Right cardiac atrium (tissue), 5 donors: ENCODE results near the gene ORAI1. TPM values are rescaled to one million over a fixed set of nuclear protein-coding genes. Genes with fewer than 3 reads are reported as not detected.
"Not testable (repeated sequence)": the region's sequence is repeated elsewhere in the genome, so short reads cannot be mapped to it uniquely, and the experiment has no call there.

ENCODE experiments used
- ATAC-seq, 2 donors: fragments of 200-7000 bp; cut with Tn5 transposase; one replicate each; pipeline versions ENCODE4 v1.8.0 to v1.9.1; 2020; ENCODE audit warnings: moderate library complexity in 2 of 2, mild to moderate bottlenecking in 1 of 2
- DNase-seq, 3 donors: peaks; one replicate each; pipeline ENCODE4 v3.0.0-alpha.2; 2020
- H3K27ac ChIP-seq: one replicate; pipeline ENCODE4 v1.5.1; 2013; ENCODE audit warnings: mild to moderate bottlenecking, low read length, control low read depth, moderate library complexity
- H3K27me3 ChIP-seq: one replicate; pipeline ENCODE4 v1.6.1; 2013; ENCODE audit not compliant: control insufficient read depth, insufficient read depth
- H3K4me1 ChIP-seq: one replicate; pipeline ENCODE4 v1.6.1; 2013; ENCODE audit warnings: low read length; ENCODE audit not compliant: control insufficient read depth, insufficient read depth
- H3K4me3 ChIP-seq: one replicate; pipeline ENCODE4 v1.5.1; 2013; ENCODE audit warnings: low read length, control low read depth
- H3K9me3 ChIP-seq: one replicate; pipeline ENCODE4 v1.6.1; 2013; ENCODE audit warnings: low read length; ENCODE audit not compliant: control insufficient read depth
- WGBS: extraction: QIAGEN DNeasy Blood & Tissue Kit; methylation state at CpG from one replicate; pipeline ENCODE4 v1.1.7; 2013; 5-methylcytosine and 5-hydroxymethylcytosine counted together
- intact Hi-C, 4 donors: fragments of 100-400 bp; cut with DNase I; formaldehyde crosslinking; loops; one replicate each; pipeline versions ENCODE4 v1.11.0 to v1.14.0; 2022 to 2023
- polyA plus RNA-seq: library from polyadenylated mRNA; stranded (reverse); fragments of 200-250 nt; gene quantifications from one replicate; pipeline ENCODE4 v1.2.3, GENCODE V29; 2013
- total RNA-seq, 4 donors: library from RNA; stranded (reverse); fragmentation: NEBNext Ultra II Directional; extraction: Animal tissue kit (Norgen Biotek cat#: 25700); gene quantifications; one replicate each; pipeline ENCODE4 v1.2.1, GENCODE V29; 2021
- donor health status: healthy with polysubstance abuse.
- donor health status: DM: no; HTN: yes; CAD: no.
- donor health status: DM: no; HTN: no; CAD: no.
- donor health status: DM: no; HTN: yes; CAD: no; lungs with severe emphysema.
- donor health status: DM: yes; HTN: yes; CAD: no.

The ORAI1 gene
- total and polyA plus RNA-seq, 5 donors, result 6.9 to 9.4 (median 7.9) TPM

GRCh38 chr12:121669521-121669900 lies 43.2 kb downstream of the ORAI1 start, which contains the start of gene MORN3:
MORN3 (minus strand) TSS chr12:121669654; CDS start chr12:121669483, 171 bp downstream.
- no peak for ATAC-seq
- H3K27me3 ChIP-seq, result no peaks in the 10 kb centered on the region
- no peak within 1 kb of the TSS for H3K4me3 ChIP-seq
- no peaks in the 10 kb centered on the region for H3K9me3 ChIP-seq
- peaks cover 2% of the 10 kb centered on the region for H3K4me1 ChIP-seq
- no peak for DNase-seq
- intact Hi-C loops, result loop anchor here in 2 of 4 donors (5.0 kb wide), 2 partner anchors 42 to 117 kb away; partner anchors contain the start of gene ORAI1 (in 1 of the 2)
- H3K27ac ChIP-seq, result no peak within 1 kb of the TSS
- WGBS, result 98% methylated on average over 5 of the region's 5 CpGs

GRCh38 chr12:121673013-121673511 lies 46.7 kb downstream of the ORAI1 start:
- no peaks in the 10 kb centered on the region for H3K9me3 ChIP-seq
- H3K4me3 ChIP-seq, result no peak overlapping the region
- no peak overlapping the region for H3K27ac ChIP-seq
- peaks cover 2% of the 10 kb centered on the region for H3K4me1 ChIP-seq
- 67% methylated on average over 12 of the region's 12 CpGs for WGBS
- ATAC-seq, result peak; percentile 28 to 31
- intact Hi-C loops, result loop anchor here in 1 of 4 donors (5.0 kb wide), 1 partner anchor 121 kb away; no protein-coding TSS in a partner anchor
- no peaks in the 10 kb centered on the region for H3K27me3 ChIP-seq
- DNase-seq, result peak in 1 of 3 donors; percentile 56

GRCh38 chr12:121676190-121676589 lies 49.9 kb downstream of the ORAI1 start:
- DNase-seq (no peak), ATAC-seq (no peak)
- Histone ChIP-seq H3K27ac (no peak overlapping the region), H3K4me3 (no peak overlapping the region), H3K4me1 (peaks cover 2% of the 10 kb centered on the region), H3K27me3 (no peaks in the 10 kb centered on the region), H3K9me3 (no peaks in the 10 kb centered on the region)
- intact Hi-C loops, result no loop called here
- WGBS, result 92% methylated on average over 5 of the region's 5 CpGs

GRCh38 chr12:121678305-121678704 lies 52.0 kb downstream of the ORAI1 start:
- Histone ChIP-seq H3K27ac (no peak overlapping the region), H3K4me3 (no peak overlapping the region), H3K4me1 (no peaks in the 10 kb centered on the region), H3K9me3 (no peaks in the 10 kb centered on the region), H3K27me3 (no peaks in the 10 kb centered on the region)
- WGBS, result 78% methylated on average over 3 of the region's 3 CpGs
- ATAC-seq (no peak), DNase-seq (no peak)
- intact Hi-C loops, result no loop called here

GRCh38 chr12:121678716-121679300 lies 52.5 kb downstream of the ORAI1 start:
- Histone ChIP-seq H3K9me3 (no peaks in the 10 kb centered on the region), H3K27ac (no peak overlapping the region), H3K4me3 (no peak overlapping the region), H3K4me1 (no peaks in the 10 kb centered on the region), H3K27me3 (no peaks in the 10 kb centered on the region)
- no peak for ATAC-seq
- no peak for DNase-seq
- intact Hi-C loops, result no loop called here
- WGBS, result 69% methylated on average over 9 of the region's 9 CpGs

- peak in 1 of 3 donors; percentile 32 for DNase-seq
- intact Hi-C loops, result loop anchor here in 3 of 4 donors (5.0 to 10.0 kb wide), 4 partner anchors 122 to 182 kb away; no protein-coding TSS in a partner anchor
- H3K27me3 ChIP-seq, H3K27ac ChIP-seq, H3K4me1 ChIP-seq, H3K9me3 ChIP-seq, ATAC-seq, H3K4me3 ChIP-seq: not testable (repeated sequence)
- 80% methylated on average over 13 of the region's 13 CpGs for WGBS
Measured at GRCh38 chr12:121679661-121680197, 53.4 kb downstream of the ORAI1 start.

- no peaks in the 10 kb centered on the region for H3K4me1 ChIP-seq
- no peak overlapping the region for H3K4me3 ChIP-seq
- no peaks in the 10 kb centered on the region for H3K9me3 ChIP-seq
- DNase-seq, result no peak
- 55% methylated on average over 3 of the region's 3 CpGs for WGBS
- H3K27ac ChIP-seq, result no peak overlapping the region
- ATAC-seq, result no peak
- H3K27me3 ChIP-seq, result no peaks in the 10 kb centered on the region
- intact Hi-C loops, result loop anchor here in 1 of 4 donors (10.0 kb wide), 1 partner anchor 184 kb away; no protein-coding TSS in a partner anchor
Measured at GRCh38 chr12:121688966-121689365, 62.6 kb downstream of the ORAI1 start.

- intact Hi-C loops, result loop anchor here in 1 of 4 donors (10.0 kb wide), 1 partner anchor 185 kb away; no protein-coding TSS in a partner anchor
- DNase-seq, result peak in 1 of 3 donors; percentile 1
- Histone ChIP-seq H3K4me1 (no peaks in the 10 kb centered on the region), H3K4me3 (no peak overlapping the region), H3K27me3 (no peaks in the 10 kb centered on the region), H3K9me3 (no peaks in the 10 kb centered on the region), H3K27ac (no peak overlapping the region)
- 90% methylated on average over 2 of the region's 2 CpGs for WGBS
- ATAC-seq, result no peak
Measured at GRCh38 chr12:121689430-121689829, 63.1 kb downstream of the ORAI1 start.

Other genes starting within 250 kb of the ORAI1 start
- 10 to 100 TPM; 25.1 to 31.4 (median 26.1) TPM for gene RNF34, start 226.4 kb upstream of the ORAI1 start, total RNA-seq
- 21.1 TPM for gene RNF34, start 226.4 kb upstream of the ORAI1 start, polyA plus RNA-seq
- 10 to 100 TPM; 11.8 to 16.0 (median 13.1) TPM for gene KDM2B, start 45.5 kb upstream of the ORAI1 start, total RNA-seq
- gene KDM2B, start 45.5 kb upstream of the ORAI1 start, polyA plus RNA-seq, result 6.1 TPM
- gene MORN3, start 43.1 kb downstream of the ORAI1 start, total RNA-seq, result under 1 TPM; 0.11 to 0.21 (median 0.17) TPM
- gene MORN3, start 43.1 kb downstream of the ORAI1 start, polyA plus RNA-seq, result 0.38 TPM
- gene TMEM120B, start 86.2 kb downstream of the ORAI1 start, total RNA-seq, result 1 to 10 TPM; 5.9 to 7.6 (median 7.1) TPM
- gene TMEM120B, start 86.2 kb downstream of the ORAI1 start, polyA plus RNA-seq, result 5.8 TPM
- 10 to 100 TPM; 15.2 to 23.3 (median 22.0) TPM for gene RHOF, start 167.2 kb downstream of the ORAI1 start, total RNA-seq
- 11.2 TPM for gene RHOF, start 167.2 kb downstream of the ORAI1 start, polyA plus RNA-seq
- gene SETD1B, start 177.5 kb downstream of the ORAI1 start, total RNA-seq, result 10 to 100 TPM in 3 of 4 donors, 1 to 10 TPM in 1; 9.6 to 14.9 (median 13.0) TPM
- gene SETD1B, start 177.5 kb downstream of the ORAI1 start, polyA plus RNA-seq, result 7.6 TPM
- 1 to 10 TPM; 1.3 to 5.1 (median 1.4) TPM for gene HPD, start 232.3 kb downstream of the ORAI1 start, total RNA-seq
- 2.0 TPM for gene HPD, start 232.3 kb downstream of the ORAI1 start, polyA plus RNA-seq